Endothelial cell of umbilical vein (primary cell): Measurements from ENCODE around the gene SLC12A6. TPM values are rescaled to one million over a fixed set of nuclear protein-coding genes. Genes with fewer than 3 reads are reported as not detected.

Source experiments
- BruUV-seq: library from RNA; stranded (reverse); fragments of 400-500 nt; replicated peaks from 2 replicates; lab custom pipeline; 2021; lab: Mats Ljungman, UMichigan
- CTCF ChIA-PET: fragments of 300-600, 350-600 bp; sonication (Branson Sonifier 250); formaldehyde crosslinking; loops from one replicate; lab custom pipeline; 2021; ENCODE audit warnings: antibody characterized with exemption, inconsistent platforms; lab: Charles Lee
- POLR2A ChIA-PET: fragments of 300-600, 350-600 bp; sonication (Branson Sonifier 250); formaldehyde crosslinking; loops from one replicate; lab custom pipeline; 2021; ENCODE audit warnings: antibody characterized with exemption, inconsistent platforms; lab: Charles Lee
- DNase-seq: peaks from one replicate; pipeline ENCODE4 v3.0.0-alpha.2; 2011; ENCODE audit warnings: low read depth, low spot score
- FAIRE-seq: peaks from 2 replicates; lab custom pipeline; 2011; peaks lifted over from hg19 to GRCh38; lab: Jason Lieb, UNC
- H2AFZ ChIP-seq: 2 replicates; pipeline ENCODE4 v1.6.0; 2012; ENCODE audit warnings: low read depth, low read length, control low read depth, inconsistent platforms
- H3K27ac ChIP-seq: 2 replicates; pipeline ENCODE4 v1.5.1; 2011; ENCODE audit warnings: low read depth, mild to moderate bottlenecking, control low read depth, low read length, moderate library complexity; ENCODE audit not compliant: insufficient read depth
- H3K27me3 ChIP-seq, 2 experiments: 2 replicates each; pipeline versions ENCODE4 v1.6.0 to v1.6.1; 2011; ENCODE audit warnings: low read length in 2 of 2, mixed read lengths in 1 of 2; ENCODE audit not compliant: control insufficient read depth in 2 of 2, insufficient read depth in 2 of 2
- H3K36me3 ChIP-seq, 2 experiments: 2 replicates in 1 of 2; 3 replicates in 1 of 2; pipeline ENCODE4 v1.5.1; 2011; ENCODE audit warnings: low read length in 2 of 2, mild to moderate bottlenecking in 1 of 2, moderate library complexity in 1 of 2; ENCODE audit not compliant: control insufficient read depth in 2 of 2, insufficient read depth in 2 of 2; ENCODE audit errors: extremely low read depth in 1 of 2
- H3K4me1 ChIP-seq: 3 replicates; pipeline ENCODE4 v1.5.1; 2011; ENCODE audit warnings: mild to moderate bottlenecking, low read length; ENCODE audit not compliant: control insufficient read depth, insufficient read depth; ENCODE audit errors: extremely low read depth
- H3K4me2 ChIP-seq: 2 replicates; pipeline ENCODE4 v1.6.1; 2011; ENCODE audit warnings: low read length, control low read depth, mixed read lengths; ENCODE audit not compliant: insufficient read depth
- H3K4me3 ChIP-seq, 3 experiments: fragments of 200-600 bp in 1 of 3; sonication (generic), shearing (Covaris generic) in 1 of 3; replicated peaks in 1 of 3; 2 replicates each; pipeline ENCODE4 v1.5.1; 2011 to 2016; ENCODE audit warnings: control low read depth in 3 of 3, low read length in 3 of 3, mild to moderate bottlenecking in 2 of 3, inconsistent platforms in 1 of 3, low read depth in 1 of 3, moderate library complexity in 1 of 3; ENCODE audit not compliant: insufficient read depth in 1 of 3
- H3K79me2 ChIP-seq: 2 replicates; pipeline ENCODE4 v1.6.0; 2012; ENCODE audit warnings: low read length, inconsistent platforms; ENCODE audit not compliant: control insufficient read depth, insufficient read depth
- H3K9ac ChIP-seq: replicated peaks from 2 replicates; pipeline ENCODE3; 2011; ENCODE audit warnings: low read length, control low read depth; ENCODE audit not compliant: insufficient read depth; ENCODE audit errors: extremely low read depth
- H3K9me1 ChIP-seq: replicated peaks from 3 replicates; pipeline ENCODE4 v1.6.0; 2011; ENCODE audit warnings: mild to moderate bottlenecking, low read length; ENCODE audit not compliant: control insufficient read depth, insufficient read depth; ENCODE audit errors: extremely low read depth
- H3K9me3 ChIP-seq: replicated peaks from 2 replicates; pipeline ENCODE4 v1.5.1; 2012; ENCODE audit warnings: low read length, inconsistent platforms; ENCODE audit not compliant: control insufficient read depth, insufficient read depth
- H4K20me1 ChIP-seq: replicated peaks from 2 replicates; pipeline ENCODE3; 2011; ENCODE audit warnings: mild to moderate bottlenecking, low read length; ENCODE audit not compliant: control insufficient read depth, insufficient read depth; ENCODE audit errors: extremely low read depth
- CTCF ChIP-seq, 2 donors: IDR thresholded peaks; 1 replicate in 1 of 2; 2 replicates in 1 of 2; pipeline ENCODE4 v1.5.1; 2011; ENCODE audit warnings: low read length in 2 of 2, mild to moderate bottlenecking in 2 of 2, moderate library complexity in 2 of 2, control low read depth in 1 of 2, inconsistent platforms in 1 of 2, low read depth in 1 of 2; ENCODE audit not compliant: insufficient read depth in 1 of 2; ENCODE audit errors: extremely low read depth in 1 of 2
- EZH2 ChIP-seq: IDR thresholded peaks from 2 replicates; pipeline ENCODE4 v1.6.1; 2012; ENCODE audit warnings: borderline replicate concordance, low read depth, mild to moderate bottlenecking, moderate library complexity, low read length, inconsistent platforms; ENCODE audit not compliant: severe bottlenecking
- FOS ChIP-seq: IDR thresholded peaks from 2 replicates; pipeline ENCODE4 v1.6.1; 2011; ENCODE audit warnings: mild to moderate bottlenecking, low read length, moderate library complexity, borderline replicate concordance; ENCODE audit not compliant: insufficient read depth
- GATA2 ChIP-seq: IDR thresholded peaks from 2 replicates; pipeline ENCODE4 v1.7.0; 2011; ENCODE audit warnings: low read depth, mild to moderate bottlenecking, moderate library complexity, mixed read lengths, low read length; ENCODE audit not compliant: insufficient read length, insufficient read depth
- JUN ChIP-seq: IDR thresholded peaks from 2 replicates; pipeline ENCODE4 v1.6.1; 2011; ENCODE audit warnings: borderline replicate concordance, low read depth; ENCODE audit not compliant: insufficient read length, insufficient read depth
- MAX ChIP-seq: IDR thresholded peaks from 2 replicates; pipeline ENCODE4 v1.6.1; 2011; ENCODE audit not compliant: insufficient read depth, insufficient read length
- MYC ChIP-seq: IDR thresholded peaks from one replicate; pipeline ENCODE4 v1.6.1; 2011; ENCODE audit warnings: mild to moderate bottlenecking, low read depth, low read length
- POLR2A ChIP-seq: IDR thresholded peaks from 2 replicates; pipeline ENCODE4 v1.6.1; 2012; ENCODE audit warnings: low read depth, mild to moderate bottlenecking, control low read depth, low read length
- POLR2AphosphoS5 ChIP-seq: IDR thresholded peaks from 2 replicates; pipeline ENCODE4 v1.6.1; 2012; ENCODE audit warnings: low read depth, mild to moderate bottlenecking, control low read depth, low read length, moderate library complexity; ENCODE audit not compliant: insufficient read depth
- dilution Hi-C: fragments of 300-500 bp; cut with MboI; formaldehyde crosslinking; loops from one replicate; pipeline ENCODE4 v1.15.0; 2019; ENCODE audit warnings: low sequenced_read_pairs; ENCODE audit not compliant: extremely low pct_ligation_motif_present
- intact Hi-C: fragments of 100-400 bp; cut with micrococcal nuclease; formaldehyde crosslinking; loops from one replicate; pipeline ENCODE4 v1.10.0; 2022
- polyA plus RNA-seq, 4 experiments: library from polyadenylated mRNA; depleted of rRNA in 3 of 4; stranded (reverse) in 3 of 4; unstranded in 1 of 4; fragments of >200 nt; gene quantifications; 2 replicates each; pipeline versions ENCODE4 v1.2.1 to v1.2.3, GENCODE V29; 2011 to 2012; ENCODE audit warnings: missing spikeins in 1 of 4
- total RNA-seq: library from RNA; stranded (reverse); gene quantifications from 2 replicates; pipeline ENCODE4 v1.2.3, GENCODE V29; 2021

The SLC12A6 gene
- total and polyA plus RNA-seq, 2 donors (not counting 3 experiments of a cell fraction or from before 2014, with no cell fraction given), result 21.4 to 27.1 TPM

- H3K27me3 ChIP-seq, result no peaks in the 10 kb centered on the region
- CTCF ChIA-PET, result interaction anchor here (0.7 to 2.1 kb wide), 5 partner anchors 9 to 86 kb away, joined by 3 to 10 read pairs (median 4); partner anchors contain the start of genes LPCAT4, NOP10 and NUTM1
- H4K20me1 ChIP-seq, result no peaks in the 10 kb centered on the region
- H3K9me1 ChIP-seq, result no peaks in the 10 kb centered on the region
- intact Hi-C loops (no loop called here), dilution Hi-C loops (no loop called here)
- TF ChIP-seq GATA2, result no peak
- no peak for TF ChIP-seq CTCF (IDR thresholded peaks at IDR 0.05; ENCODE audit: extremely low read depth in 1 of 2, insufficient read depth in 1 of 2, low read depth in 1 of 2, low read length in 2 of 2)
- no peak for TF ChIP-seq JUN
- TF ChIP-seq FOS, result no peak
- no peak for TF ChIP-seq MAX
- TF ChIP-seq MYC, result no peak
- TF ChIP-seq POLR2A, result no peak
- TF ChIP-seq EZH2, result no peak
- no peak for TF ChIP-seq POLR2AphosphoS5
- no peak overlapping the region for H3K4me3 ChIP-seq
- no TSS peak for BruUV-seq
- no peaks in the 10 kb centered on the region for H3K9me3 ChIP-seq
- no peak overlapping the region for H3K9ac ChIP-seq
- DNase-seq (no peak), FAIRE-seq (no peak)
- POLR2A ChIA-PET, result interaction anchor here (0.6 to 1.5 kb wide), 2 partner anchors 8 to 9 kb away, joined by 3 to 6 read pairs; partner anchors contain the start of gene SLC12A6
- H2AFZ ChIP-seq, result no peak overlapping the region
- peaks cover 14% of the 10 kb centered on the region for H3K4me1 ChIP-seq
- no peak overlapping the region for H3K4me2 ChIP-seq
- H3K27ac ChIP-seq, result no peak overlapping the region
- H3K36me3 ChIP-seq, result no peaks in the 10 kb centered on the region
- H3K79me2 ChIP-seq, result peaks cover 1% of the 10 kb centered on the region
Observed at GRCh38 chr15:34330279-34330678, 7.3 kb downstream of the SLC12A6 start.
